GM21528 (cell line): Measurements from ENCODE around the gene NAXE.
"Not testable (repeated sequence)": the region's sequence is repeated elsewhere in the genome, so short reads cannot be mapped to it uniquely, and the experiment has no call there.

Source experiments
- ATAC-seq: cut with Tn5 transposase; IDR thresholded peaks from one replicate; pipeline ENCODE4 v1.9.1; 2021; ENCODE audit warnings: mild to moderate bottlenecking, moderate library complexity; ENCODE audit not compliant: unreplicated experiment, low FRiP score

Gene NAXE

GRCh38 chr1:156566436-156566835 lies 25.1 kb upstream of the NAXE start:
- no peak for ATAC-seq

GRCh38 chr1:156571261-156571852 lies 20.2 kb upstream of the NAXE start:
- ATAC-seq = no peak

- peak; percentile 52 for ATAC-seq
These were observed 19.5 kb upstream of the NAXE start, which contains the start of gene IQGAP3 for GRCh38 chr1:156571919-156572662. Gene IQGAP3 (minus strand): TSS chr1:156572565. CDS start chr1:156572529, 36 bp downstream.

GRCh38 chr1:156572663-156573018 lies 18.9 kb upstream of the NAXE start:
- ATAC-seq = no peak

- no peak for ATAC-seq
These were observed 17.4 kb upstream of the NAXE start for GRCh38 chr1:156574039-156574633.

- ATAC-seq = no peak
These were observed 14.0 kb upstream of the NAXE start for GRCh38 chr1:156577550-156577949.

GRCh38 chr1:156578055-156578454 lies 13.5 kb upstream of the NAXE start:
- ATAC-seq = no peak

- no peak for ATAC-seq
These were observed 12.1 kb upstream of the NAXE start, which contains the start of gene TTC24 for GRCh38 chr1:156579472-156579871. Gene TTC24 (plus strand): TSS chr1:156579723. CDS start chr1:156581365, 1,642 bp downstream.

GRCh38 chr1:156581661-156582387 lies 9.8 kb upstream of the NAXE start:
- ATAC-seq = no peak

GRCh38 chr1:156582388-156583017 lies 9.1 kb upstream of the NAXE start:
- ATAC-seq = no peak

GRCh38 chr1:156583821-156584622 lies 7.6 kb upstream of the NAXE start:
- no peak for ATAC-seq

GRCh38 chr1:156584813-156585212 lies 6.8 kb upstream of the NAXE start:
- no peak for ATAC-seq

GRCh38 chr1:156586323-156586722 lies 5.3 kb upstream of the NAXE start:
- no peak for ATAC-seq

- no peak for ATAC-seq
These were observed 4.6 kb upstream of the NAXE start for GRCh38 chr1:156586892-156587477.

- not testable (repeated sequence) for ATAC-seq
These were observed 3.6 kb upstream of the NAXE start for GRCh38 chr1:156587927-156588326.

GRCh38 chr1:156589546-156589945 lies 2.0 kb upstream of the NAXE start:
- ATAC-seq = no peak

GRCh38 chr1:156590326-156591180 lies 1.0 kb upstream of the NAXE start:
- no peak for ATAC-seq

- ATAC-seq = no peak
These were observed 470 bp upstream of the NAXE start for GRCh38 chr1:156591181-156591431.
